ENCODE data around the gene MRI1. TPM values are rescaled to one million over a fixed set of nuclear protein-coding genes. Genes with fewer than 3 reads are reported as not detected.
"Not testable (repeated sequence)": the region's sequence is repeated elsewhere in the genome, so short reads cannot be mapped to it uniquely, and the experiment has no call there.

Gene MRI1
- total RNA-seq, 1 experiment from 2014 or later: 51.3 TPM

DNA sequence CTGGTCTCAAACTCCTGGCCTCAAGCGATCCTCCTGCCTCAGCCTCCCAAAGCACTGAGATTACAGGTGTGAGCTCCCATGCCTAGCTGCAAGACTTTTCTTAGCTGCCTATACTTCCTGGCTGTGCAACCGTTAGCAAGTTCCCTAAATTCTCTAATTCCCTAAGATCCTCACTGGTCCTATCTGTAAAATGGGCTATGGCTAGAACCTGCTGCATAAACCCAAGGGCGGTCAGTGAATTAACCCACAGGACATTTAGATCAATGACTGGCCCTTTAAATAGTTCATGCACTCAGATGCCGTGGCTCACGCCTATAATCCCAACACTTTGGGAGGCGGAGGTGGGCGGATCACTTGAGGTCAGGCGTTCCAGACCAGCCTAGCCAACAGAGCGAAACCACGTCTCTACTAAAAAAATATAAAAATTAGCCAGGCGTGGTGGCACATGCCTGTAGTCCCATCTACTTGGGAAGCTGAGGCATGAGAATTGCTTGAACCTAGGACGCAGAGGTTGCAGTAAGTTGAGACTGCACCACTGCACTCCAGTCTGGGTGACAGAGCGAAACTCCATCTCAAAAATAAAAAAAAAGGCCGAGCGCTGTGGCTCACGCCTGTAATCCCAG, 5.8 kb downstream of the MRI1 start:
- no peak for DNase-seq
- H3K4me3 ChIP-seq (ENCODE audit: insufficient read depth, low read depth, low read length): no peak overlapping the region
- no peaks in the 10 kb centered on the region for H3K27me3 ChIP-seq (ENCODE audit: control insufficient read depth, insufficient read depth, low read length)
- no peaks in the 10 kb centered on the region; the same call in 1 of the 2 replicates for H3K36me3 ChIP-seq (replicated peaks; ENCODE audit: control insufficient read depth, insufficient read depth, low read length)

GRCh38 chr19:13774217-13775191, 10.2 kb downstream of the MRI1 start, which contains the start of gene C19orf53:
TSS of gene C19orf53 (plus strand) at chr19:13774456. CDS start at chr19:13774478, 22 bp downstream.
- no peaks in the 10 kb centered on the region for H3K27me3 ChIP-seq (ENCODE audit: control insufficient read depth, insufficient read depth, low read length)
- H3K36me3 ChIP-seq (replicated peaks; ENCODE audit: control insufficient read depth, insufficient read depth, low read length): peaks cover 19% of the 10 kb centered on the region
- H3K4me3 ChIP-seq (ENCODE audit: insufficient read depth, low read depth, low read length): peak within 1 kb of the TSS; percentile 93
- peak; percentile 95 for DNase-seq

DNA sequence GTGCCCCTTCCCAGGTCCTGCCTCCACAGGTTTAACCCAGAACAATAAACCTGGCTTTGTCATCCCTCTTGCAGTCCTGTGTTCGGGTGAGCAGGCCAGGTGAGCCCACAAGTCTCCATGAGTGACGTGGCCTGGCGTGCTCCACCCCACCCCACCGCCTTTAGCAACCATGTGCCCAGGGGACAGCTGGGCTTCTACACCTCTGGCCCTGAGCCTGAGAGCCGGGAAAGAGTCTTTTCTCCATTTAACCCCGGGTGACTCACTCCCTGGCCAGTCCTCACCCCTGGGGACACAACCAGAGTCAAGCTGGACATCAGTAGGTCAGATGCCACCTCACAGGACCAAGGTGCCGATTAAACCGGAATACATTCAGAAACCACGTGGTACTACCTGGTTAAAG, 14.1 kb downstream of the MRI1 start:
- peaks cover 19% of the 10 kb centered on the region for H3K36me3 ChIP-seq (replicated peaks; ENCODE audit: control insufficient read depth, insufficient read depth, low read length)
- H3K4me3 ChIP-seq (ENCODE audit: insufficient read depth, low read depth, low read length): no peak overlapping the region
- DNase-seq: peak; percentile 9
- H3K27me3 ChIP-seq (ENCODE audit: control insufficient read depth, insufficient read depth, low read length): no peaks in the 10 kb centered on the region

DNA sequence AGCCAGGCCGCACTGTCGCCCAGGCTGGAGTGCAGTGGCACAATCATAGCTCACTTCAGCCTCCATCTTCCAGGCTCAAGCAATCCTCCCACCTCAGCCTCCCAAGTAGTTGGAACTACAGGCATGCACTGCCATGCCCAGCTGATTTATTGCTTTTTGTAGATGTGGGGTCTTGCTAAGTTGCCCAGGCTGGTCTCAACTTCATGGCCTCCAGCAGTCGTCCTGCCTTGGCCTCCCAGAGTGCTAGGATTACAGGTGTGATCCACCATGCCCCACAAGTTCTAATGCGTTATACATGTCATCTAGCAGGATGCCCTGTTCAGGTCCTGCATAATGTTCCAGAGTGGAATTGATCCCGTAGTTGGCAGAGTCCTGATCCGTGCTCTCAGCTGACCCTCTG, 14.5 kb downstream of the MRI1 start:
- Histone ChIP-seq H3K36me3 (replicated peaks; ENCODE audit: control insufficient read depth, insufficient read depth, low read length) (peaks cover 19% of the 10 kb centered on the region), H3K27me3 (ENCODE audit: control insufficient read depth, insufficient read depth, low read length) (no peaks in the 10 kb centered on the region), H3K4me3 (ENCODE audit: insufficient read depth, low read depth, low read length) (no peak overlapping the region)
- DNase-seq: no peak

DNA sequence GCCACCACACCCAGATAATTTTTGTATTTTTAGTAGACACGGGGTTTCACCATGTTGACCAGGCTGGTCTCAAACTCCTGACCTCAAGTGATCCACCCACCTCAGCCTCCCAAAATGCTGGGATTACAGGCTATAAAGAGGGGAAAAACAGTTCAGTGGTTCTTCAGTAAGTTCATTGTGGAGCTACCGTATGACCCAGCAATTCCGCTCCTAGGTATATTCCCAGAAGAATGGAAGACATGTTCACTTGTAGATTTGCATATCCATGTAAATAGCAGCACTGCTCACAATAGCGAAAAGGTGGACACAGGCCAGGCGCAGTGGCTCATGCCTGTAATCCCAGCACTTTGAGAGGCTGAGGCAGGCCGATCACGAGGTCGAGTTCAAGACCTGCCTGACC, 15.5 kb downstream of the MRI1 start:
- H3K4me3 ChIP-seq (ENCODE audit: insufficient read depth, low read depth, low read length); H3K27me3 ChIP-seq (ENCODE audit: control insufficient read depth, insufficient read depth, low read length); DNase-seq: not testable (repeated sequence)
- H3K36me3 ChIP-seq (replicated peaks; ENCODE audit: control insufficient read depth, insufficient read depth, low read length): peaks cover 19% of the 10 kb centered on the region

- H3K27me3 ChIP-seq (ENCODE audit: control insufficient read depth, insufficient read depth, low read length): no peaks in the 10 kb centered on the region
- H3K4me3 ChIP-seq (ENCODE audit: insufficient read depth, low read depth, low read length): no peak overlapping the region
- H3K36me3 ChIP-seq (replicated peaks; ENCODE audit: control insufficient read depth, insufficient read depth, low read length): peaks cover 16% of the 10 kb centered on the region
- peak; percentile 93 for DNase-seq
These were observed 17.2 kb downstream of the MRI1 start for GRCh38 chr19:13781547-13781946.

GRCh38 chr19:13782537-13782936, 18.2 kb downstream of the MRI1 start:
- peaks cover 15% of the 10 kb centered on the region for H3K36me3 ChIP-seq (replicated peaks; ENCODE audit: control insufficient read depth, insufficient read depth, low read length)
- H3K4me3 ChIP-seq (ENCODE audit: insufficient read depth, low read depth, low read length): no peak overlapping the region
- H3K27me3 ChIP-seq (ENCODE audit: control insufficient read depth, insufficient read depth, low read length): no peaks in the 10 kb centered on the region
- DNase-seq: no peak

GRCh38 chr19:13783565-13784500, 19.5 kb downstream of the MRI1 start:
- Histone ChIP-seq H3K4me3 (ENCODE audit: insufficient read depth, low read depth, low read length) (no peak overlapping the region), H3K36me3 (replicated peaks; ENCODE audit: control insufficient read depth, insufficient read depth, low read length) (peaks cover 6% of the 10 kb centered on the region), H3K27me3 (ENCODE audit: control insufficient read depth, insufficient read depth, low read length) (no peaks in the 10 kb centered on the region)
- no peak for DNase-seq

DNA sequence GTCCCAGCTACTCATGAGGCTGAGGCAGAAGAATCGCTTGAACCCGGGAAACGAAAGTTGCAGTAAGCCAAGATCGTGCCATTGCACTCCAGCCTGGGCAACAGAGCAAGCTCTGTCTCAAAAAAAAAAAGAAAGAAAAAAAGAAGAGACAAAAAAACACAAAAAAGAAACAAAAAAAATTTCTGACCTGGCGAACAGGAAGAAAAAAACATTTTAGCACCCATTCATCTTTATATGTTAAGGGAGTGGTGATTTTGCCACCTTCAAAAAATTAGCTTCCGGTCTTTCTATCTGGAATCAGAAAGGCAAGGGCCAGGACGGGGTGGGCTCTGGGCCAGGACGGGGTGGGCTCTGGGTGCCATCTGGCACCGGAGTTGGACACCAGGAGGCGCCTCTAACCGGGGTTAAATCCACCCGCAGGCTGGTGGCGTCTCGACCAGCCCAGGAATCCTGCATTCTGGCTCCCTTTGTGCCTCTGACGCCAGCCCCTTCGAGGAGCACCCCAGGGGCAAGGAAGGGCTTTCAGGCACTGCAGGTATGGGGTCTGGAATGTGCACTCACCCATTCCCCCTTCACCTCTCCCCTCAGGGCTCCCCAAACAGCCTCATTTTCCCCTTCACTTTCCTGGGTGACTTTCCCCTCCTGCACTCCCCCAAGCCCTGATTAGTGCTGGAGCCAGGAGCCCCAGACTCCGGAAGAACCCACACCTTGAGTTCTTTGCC, 20.6 kb downstream of the MRI1 start:
- H3K27me3 ChIP-seq (ENCODE audit: control insufficient read depth, insufficient read depth, low read length): no peaks in the 10 kb centered on the region
- H3K36me3 ChIP-seq (replicated peaks; ENCODE audit: control insufficient read depth, insufficient read depth, low read length): no peaks in the 10 kb centered on the region
- peak; percentile 89 for DNase-seq
- H3K4me3 ChIP-seq (ENCODE audit: insufficient read depth, low read depth, low read length): no peak overlapping the region

GRCh38 chr19:13788991-13789390, 24.7 kb downstream of the MRI1 start:
- peak; percentile 15 for DNase-seq
- H3K27me3 ChIP-seq (ENCODE audit: control insufficient read depth, insufficient read depth, low read length): no peaks in the 10 kb centered on the region
- no peak overlapping the region for H3K4me3 ChIP-seq (ENCODE audit: insufficient read depth, low read depth, low read length)
- no peaks in the 10 kb centered on the region for H3K36me3 ChIP-seq (replicated peaks; ENCODE audit: control insufficient read depth, insufficient read depth, low read length)

DNA sequence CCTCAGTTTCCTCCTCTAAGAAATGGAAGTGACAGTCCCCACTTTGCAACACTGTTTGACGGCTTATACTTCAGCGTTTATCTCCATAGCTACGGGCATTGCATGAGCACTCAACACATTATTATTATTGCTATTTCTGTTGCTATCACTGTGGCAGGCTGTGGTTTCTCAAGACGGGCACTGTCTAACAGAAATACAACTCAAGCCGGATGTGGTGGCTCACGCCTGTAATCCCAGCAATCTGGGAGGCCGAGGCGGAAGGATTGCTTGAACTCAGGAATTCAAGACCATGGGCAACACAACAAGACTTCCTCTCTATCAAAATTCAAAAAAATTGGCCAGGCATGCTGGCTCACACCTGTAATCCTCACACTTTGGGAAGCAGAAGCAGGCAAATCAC, 26.0 kb downstream of the MRI1 start:
- DNase-seq: no peak
- Histone ChIP-seq H3K36me3 (replicated peaks; ENCODE audit: control insufficient read depth, insufficient read depth, low read length) (no peaks in the 10 kb centered on the region), H3K4me3 (ENCODE audit: insufficient read depth, low read depth, low read length) (no peak overlapping the region), H3K27me3 (ENCODE audit: control insufficient read depth, insufficient read depth, low read length) (no peaks in the 10 kb centered on the region)

GRCh38 chr19:13793317-13793716, 29.0 kb downstream of the MRI1 start:
- H3K36me3 ChIP-seq (replicated peaks; ENCODE audit: control insufficient read depth, insufficient read depth, low read length); H3K4me3 ChIP-seq (ENCODE audit: insufficient read depth, low read depth, low read length); DNase-seq; H3K27me3 ChIP-seq (ENCODE audit: control insufficient read depth, insufficient read depth, low read length): not testable (repeated sequence)

GRCh38 chr19:13794398-13794756, 30.1 kb downstream of the MRI1 start:
- Histone ChIP-seq H3K36me3 (replicated peaks; ENCODE audit: control insufficient read depth, insufficient read depth, low read length) (no peaks in the 10 kb centered on the region), H3K27me3 (ENCODE audit: control insufficient read depth, insufficient read depth, low read length) (no peaks in the 10 kb centered on the region), H3K4me3 (ENCODE audit: insufficient read depth, low read depth, low read length) (peak overlapping the region; percentile 52)
- DNase-seq: no peak
